Measurements from ENCODE around the gene CRTC2. TPM values are rescaled to one million over a fixed set of nuclear protein-coding genes. Genes with fewer than 3 reads are reported as not detected.

The CRTC2 gene
- total and polyA plus RNA-seq, 9 of the 15 experiments (the other 6 are each of a cell fraction or from before 2014, with no cell fraction given): 2.7 to 26.4 (median 10.2) TPM

GRCh38 chr1:153967107-153967999 lies 8.9 kb upstream of the CRTC2 start, which contains the start of gene CREB3L4 (continued):
- no peak for TF ChIP-seq CHD7 (IDR thresholded peaks at IDR 0.05; ENCODE audit: low read depth, low read length)
- TF ChIP-seq ATF7 (IDR thresholded peaks at IDR 0.05): peak; percentile 76
- no peak for TF ChIP-seq PHB2 (IDR thresholded peaks at IDR 0.05; ENCODE audit: low read depth)
- peak; percentile 62 for TF ChIP-seq TAF9B (IDR thresholded peaks at IDR 0.05; ENCODE audit: partially characterized antibody)
- no peak for TF ChIP-seq MYBL2 (IDR thresholded peaks at IDR 0.05; ENCODE audit: low read depth)
- TF ChIP-seq MYBL2 (CRISPR knock-in tag; IDR thresholded peaks at IDR 0.05; ENCODE audit: borderline replicate concordance): no peak
- TF ChIP-seq BMI1 (IDR thresholded peaks at IDR 0.05; ENCODE audit: low read length): no peak
- no peak for TF ChIP-seq TEAD4 (IDR thresholded peaks at IDR 0.05; ENCODE audit: low read length)
- TF ChIP-seq TEAD4 (CRISPR knock-in tag; IDR thresholded peaks at IDR 0.05; ENCODE audit: borderline replicate concordance): no peak

Data from K562 (cell line).